GM12878 (cell line): ENCODE results near the gene THUMPD3. TPM values are rescaled to one million over a fixed set of nuclear protein-coding genes. Genes with fewer than 3 reads are reported as not detected.

Source experiments
- ATAC-seq: fragments of 200-7000 bp; cut with Tn5 transposase; 3 replicates; pipeline ENCODE4 v1.9.1; 2020; ENCODE audit warnings: mild to moderate bottlenecking, moderate library complexity
- Bru-seq: library from RNA; stranded (reverse); fragments of 400-500 nt; gene quantifications from one replicate; lab custom pipeline; 2021; lab: Mats Ljungman, UMichigan
- BruChase-seq, 2 experiments: library from RNA; stranded (reverse); fragments of 400-500 nt; gene quantifications; one replicate each; lab custom pipeline; 2021; lab: Mats Ljungman, UMichigan
- BruUV-seq: library from RNA; stranded (reverse); fragments of 400-500 nt; replicated peaks from 2 replicates; lab custom pipeline; 2021; lab: Mats Ljungman, UMichigan
- CTCF ChIA-PET: fragments of 300-600 bp; sonication (Branson Sonifier 250); formaldehyde crosslinking; extraction: SDS; loops from one replicate; lab custom pipeline; 2021; ENCODE audit warnings: inconsistent platforms; lab: Yijun Ruan, JAX
- POLR2A ChIA-PET: fragments of 350-600 bp; formaldehyde crosslinking; extraction: SDS; loops from one replicate; lab custom pipeline; 2021; ENCODE audit warnings: inconsistent platforms; lab: Charles Lee
- RAD21 ChIA-PET: fragments of 300-600 bp; sonication (Branson Sonifier 250); formaldehyde crosslinking; loops from one replicate; lab custom pipeline; 2023; ENCODE audit warnings: antibody characterized with exemption; ENCODE audit not compliant: unreplicated experiment; lab: Charles Lee
- SMC1A ChIA-PET: fragments of 300-600 bp; sonication (Branson Sonifier 250); formaldehyde crosslinking; loops from one replicate; lab custom pipeline; 2023; ENCODE audit not compliant: unreplicated experiment, uncharacterized antibody; lab: Charles Lee
- DNase-seq: peaks from one replicate; pipeline ENCODE4 v3.0.0-alpha.2; 2011; ENCODE audit warnings: low read depth, low spot score
- FAIRE-seq: peaks from 3 replicates; lab custom pipeline; 2011; peaks lifted over from hg19 to GRCh38; lab: Jason Lieb, UNC
- H2AFZ ChIP-seq: 2 replicates; pipeline ENCODE4 v1.6.0; 2011; ENCODE audit warnings: low read depth, low read length, control low read depth; ENCODE audit not compliant: control insufficient read depth
- H3K27ac ChIP-seq: 2 replicates; pipeline ENCODE4 v1.5.1; 2011; ENCODE audit warnings: control low read depth; ENCODE audit not compliant: control insufficient read depth, insufficient read depth
- H3K27me3 ChIP-seq, 2 experiments: replicated peaks in 1 of 2; 2 replicates each; pipeline versions ENCODE4 v1.6.0 to v1.6.1; 2011; ENCODE audit warnings: low read length in 1 of 2; ENCODE audit not compliant: control insufficient read depth in 2 of 2, insufficient read depth in 2 of 2
- H3K36me3 ChIP-seq, 2 experiments: 2 replicates each; pipeline ENCODE4 v1.5.1; 2011; ENCODE audit warnings: low read length in 1 of 2; ENCODE audit not compliant: control insufficient read depth in 2 of 2, insufficient read depth in 2 of 2
- H3K4me1 ChIP-seq: 2 replicates; pipeline ENCODE4 v1.6.1; 2011; ENCODE audit warnings: mild to moderate bottlenecking, low read length, moderate library complexity, mixed read lengths; ENCODE audit not compliant: control insufficient read depth, insufficient read depth
- H3K4me2 ChIP-seq: 2 replicates; pipeline ENCODE4 v1.6.0; 2011; ENCODE audit warnings: control low read depth; ENCODE audit not compliant: control insufficient read depth, insufficient read depth
- H3K4me3 ChIP-seq: fragments of 200-600 bp; sonication (generic); 2 replicates; pipeline ENCODE4 v1.5.1; 2016
- H3K79me2 ChIP-seq: 2 replicates; pipeline ENCODE4 v1.6.0; 2011; ENCODE audit warnings: low read length; ENCODE audit not compliant: control insufficient read depth, insufficient read depth
- H3K9ac ChIP-seq: 2 replicates; pipeline ENCODE4 v1.8.0; 2011; ENCODE audit warnings: low read length, control low read depth, mixed read lengths; ENCODE audit not compliant: control insufficient read depth, insufficient read depth
- H3K9me3 ChIP-seq: replicated peaks from 3 replicates; pipeline ENCODE4 v1.5.1; 2011; ENCODE audit warnings: mild to moderate bottlenecking, low read length; ENCODE audit not compliant: control insufficient read depth, insufficient read depth
- H4K20me1 ChIP-seq: 2 replicates; pipeline ENCODE4 v1.6.0; 2011; ENCODE audit not compliant: control insufficient read depth, insufficient read depth
- BCL11A ChIP-seq: IDR thresholded peaks from 2 replicates; pipeline ENCODE4 v1.6.1; 2011; ENCODE audit warnings: low read depth, low read length
- JUND ChIP-seq: IDR thresholded peaks from 2 replicates; pipeline ENCODE4 v1.6.1; 2012; ENCODE audit warnings: low read depth, mild to moderate bottlenecking, low read length, improper control_type of control experiment, moderate library complexity
- SIN3A ChIP-seq: IDR thresholded peaks from 2 replicates; pipeline ENCODE4 v1.6.1; 2012; ENCODE audit warnings: low read depth, low read length, improper control_type of control experiment
- SP1 ChIP-seq: IDR thresholded peaks from one replicate; pipeline ENCODE4 v1.6.1; 2011; ENCODE audit warnings: low read depth, low read length
- ZSCAN29 ChIP-seq: fragments of 450-650 bp; IDR thresholded peaks from 2 replicates; pipeline ENCODE4 v1.6.1; 2017; ENCODE audit warnings: mild to moderate bottlenecking, moderate library complexity
- WGBS: methylation state at CpG from one replicate; pipeline ENCODE4 v1.1.6; 2016; ENCODE audit warnings: low lambda C conversion rate; ENCODE audit not compliant: insufficient replicate concordance, insufficient coverage; ENCODE audit errors: missing lambda C conversion rate; 5-methylcytosine and 5-hydroxymethylcytosine counted together
- in situ Hi-C: fragments of 300-500 bp; cut with MboI; formaldehyde crosslinking; loops from 9 replicates; pipeline ENCODE4 v1.14.3; 2018; ENCODE audit warnings: mixed read lengths
- intact Hi-C: fragments of 100-400 bp; cut with micrococcal nuclease; formaldehyde crosslinking; loops from one replicate; pipeline ENCODE4 v1.14.2; 2022; ENCODE audit not compliant: unreplicated experiment
- long read RNA-seq, 2 experiments: library from polyadenylated mRNA; unstranded; transcript quantifications; one replicate each; pipeline ENCODE4 v2.0.0, GENCODE V29; 2019 to 2020
- polyA minus RNA-seq, 3 experiments: library from RNA; depleted of rRNA, polyadenylated mRNA; stranded (reverse); fragments of >200 nt; gene quantifications; 2 replicates each; pipeline ENCODE4 v1.2.3, GENCODE V29; 2011
- polyA plus RNA-seq, 11 experiments: library from polyadenylated mRNA; depleted of rRNA in 4 of 11; unstranded in 6 of 11; stranded (reverse) in 5 of 11; fragments of >200 nt; fragmentation: Nextera tagmentation in 4 of 11; fragmentation: Illumina TruSeq in 1 of 11; extraction: Ambion mirVana in 4 of 11; extraction: Trizol in 1 of 11; gene quantifications; 1 replicate in 1 of 11; 2 replicates in 10 of 11; pipeline versions ENCODE4 v1.2.1 to v1.2.3, GENCODE V29; 2011 to 2016; ENCODE audit warnings: inconsistent platforms in 2 of 11, missing spikeins in 2 of 11, low read depth in 1 of 11
- total RNA-seq, 4 experiments: library from RNA; depleted of rRNA in 3 of 4; stranded (reverse); fragments of >200 nt in 3 of 4; fragmentation: Illumina TruSeq in 1 of 4; extraction: Trizol in 1 of 4; gene quantifications; 2 replicates each; pipeline versions ENCODE4 v1.2.1 to v1.2.3, GENCODE V29; 2013 to 2021
- TF ChIP-seq, protein P1 (sequence below): fragments of 450-650 bp; IDR thresholded peaks from 2 replicates; pipeline ENCODE4 v1.6.1; 2017; ENCODE audit warnings: mild to moderate bottlenecking, low read depth, inconsistent platforms; ENCODE audit not compliant: poor library complexity, severe bottlenecking
- TF ChIP-seq, protein P2 (sequence below): IDR thresholded peaks from 2 replicates; pipeline ENCODE4 v1.6.1; 2012; ENCODE audit warnings: improper control_type of control experiment, low read depth, low read length; ENCODE audit not compliant: insufficient replicate concordance

Gene THUMPD3, protein sequence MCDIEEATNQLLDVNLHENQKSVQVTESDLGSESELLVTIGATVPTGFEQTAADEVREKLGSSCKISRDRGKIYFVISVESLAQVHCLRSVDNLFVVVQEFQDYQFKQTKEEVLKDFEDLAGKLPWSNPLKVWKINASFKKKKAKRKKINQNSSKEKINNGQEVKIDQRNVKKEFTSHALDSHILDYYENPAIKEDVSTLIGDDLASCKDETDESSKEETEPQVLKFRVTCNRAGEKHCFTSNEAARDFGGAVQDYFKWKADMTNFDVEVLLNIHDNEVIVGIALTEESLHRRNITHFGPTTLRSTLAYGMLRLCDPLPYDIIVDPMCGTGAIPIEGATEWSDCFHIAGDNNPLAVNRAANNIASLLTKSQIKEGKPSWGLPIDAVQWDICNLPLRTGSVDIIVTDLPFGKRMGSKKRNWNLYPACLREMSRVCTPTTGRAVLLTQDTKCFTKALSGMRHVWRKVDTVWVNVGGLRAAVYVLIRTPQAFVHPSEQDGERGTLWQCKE
- 43.7 and 50.7 TPM in 2 replicates for total RNA-seq (2013; cell fraction: nucleolus; rRNA removed)
- total RNA-seq (2014; rRNA removed) (28.7 and 42.3 TPM in 2 replicates), total RNA-seq (2014; rRNA removed; fragmentation: Illumina TruSeq; extraction: Trizol) (46.7 and 47.4 TPM in 2 replicates), total RNA-seq (2021) (39.3 and 46.1 TPM in 2 replicates), polyA plus RNA-seq (2011; rRNA removed) (44.5 and 57.5 TPM in 2 replicates), polyA plus RNA-seq (2014; fragmentation: Illumina TruSeq; extraction: Trizol) (43.8 and 54.9 TPM in 2 replicates), polyA plus RNA-seq (2014; fragmentation: Nextera tagmentation; extraction: Ambion mirVana) (10 to 100 TPM; 29.2 to 32.1 TPM), polyA plus RNA-seq (2014; rRNA removed) (25.4 and 31.7 TPM in 2 replicates), polyA plus RNA-seq (2016; fragmentation: Nextera tagmentation; extraction: Ambion mirVana) (10 to 100 TPM; 39.8 to 44.2 TPM), polyA minus RNA-seq (2011; rRNA and poly(A)+ RNA removed) (68.4 and 126 TPM in 2 replicates), Bru-seq, nascent RNA (percentile 82 among the genes with signal in this experiment), BruChase-seq, experiment 1, labeled RNA remaining after a 6-hour chase (percentile 79 among the genes with signal in this experiment), BruChase-seq, experiment 2, labeled RNA remaining after a 2-hour chase (percentile 81 among the genes with signal in this experiment)
- polyA plus RNA-seq (2011; ENCODE audit: low read depth), result 38.5 TPM
- polyA plus RNA-seq (2011; cell fraction: cytosol; rRNA removed), result 25.4 and 33.5 TPM in 2 replicates
- 18.2 and 19.4 TPM in 2 replicates for polyA plus RNA-seq (2011; cell fraction: nucleus; rRNA removed)
- polyA plus RNA-seq (2012), result 32.8 and 44.6 TPM in 2 replicates
- 21.2 and 24.5 TPM in 2 replicates for polyA minus RNA-seq (2011; cell fraction: cytosol; rRNA and poly(A)+ RNA removed)
- polyA minus RNA-seq (2011; cell fraction: nucleus; rRNA and poly(A)+ RNA removed), result 16.2 and 30.7 TPM in 2 replicates
- long read RNA-seq, experiment 1, transcript THUMPD3-201 (10 exons, 3,961 nt), result major isoform, 8 of 28 reads
- long read RNA-seq, experiment 1, partial matches to known transcripts, result 6 of 28 reads
- long read RNA-seq, experiment 1, other reads (novel, unspliced or antisense), result 9 of 28 reads
- long read RNA-seq, experiment 2, transcript THUMPD3-206 (10 exons, 2,877 nt), result major isoform, 45 of 210 reads
- long read RNA-seq, experiment 2, transcript THUMPD3-201 (10 exons, 3,961 nt), result minor isoform, 42 of 210 reads
- long read RNA-seq, experiment 2, partial matches to known transcripts, result 77 of 210 reads
- long read RNA-seq, experiment 2, other reads (novel, unspliced or antisense), result 46 of 210 reads

DNA sequence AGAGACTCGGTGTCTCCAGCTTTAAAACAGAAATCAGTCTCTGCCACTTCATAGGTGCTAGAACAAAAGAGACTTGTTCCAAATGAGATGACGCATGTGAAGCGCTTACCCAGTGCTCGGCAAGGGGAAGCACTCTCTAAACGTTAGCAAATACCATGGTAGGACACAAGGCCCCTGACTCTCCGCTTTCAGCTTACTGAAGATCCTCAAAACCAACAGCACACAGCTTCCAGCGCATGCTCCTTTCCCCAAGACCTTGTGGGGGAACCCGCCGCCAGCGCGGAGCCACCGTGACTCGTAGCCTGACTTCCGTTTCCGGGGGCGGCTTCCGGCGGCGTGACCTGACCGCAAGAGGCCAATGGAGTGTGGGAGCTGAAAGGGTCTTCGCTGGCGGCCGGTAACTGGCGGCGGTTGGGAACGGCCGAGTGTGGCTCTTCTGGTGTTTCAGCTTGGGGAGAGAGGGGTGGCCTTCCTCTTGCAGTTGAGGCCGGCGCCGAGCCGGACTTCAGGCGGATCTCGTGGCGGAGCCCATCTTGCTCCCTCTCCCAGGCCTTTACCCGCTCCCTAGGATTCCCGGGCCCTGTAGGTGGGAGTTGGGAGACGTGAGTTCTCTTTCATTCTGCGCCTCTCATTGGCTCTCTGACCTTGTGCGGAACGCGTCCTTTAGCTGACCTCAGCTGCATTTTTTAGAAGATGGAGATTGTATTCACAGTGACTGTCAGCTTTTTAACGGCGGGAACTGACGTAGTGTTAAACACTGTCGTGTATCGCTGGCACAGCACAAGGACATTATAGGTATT is at the start of gene THUMPD3:
Gene THUMPD3, plus strand, starts transcription at position 324 of the 800 bp plus-strand sequence. CDS start 2,015 bp downstream, outside the sequence.
- WGBS, result 2% methylated on average over 43 of the region's 46 CpGs
- in situ Hi-C loops, result no loop called here
- H3K27ac ChIP-seq, result peak within 1 kb of the TSS; percentile 95
- peak; percentile 41 for TF ChIP-seq SP1
- 0 out of 2 replicates have a peak, but pooled peaks have one; percentile 36 for TF ChIP-seq JUND
- TF ChIP-seq SIN3A, result no peak
- TF ChIP-seq ZSCAN29, result no peak
- TF ChIP-seq, protein P1, sequence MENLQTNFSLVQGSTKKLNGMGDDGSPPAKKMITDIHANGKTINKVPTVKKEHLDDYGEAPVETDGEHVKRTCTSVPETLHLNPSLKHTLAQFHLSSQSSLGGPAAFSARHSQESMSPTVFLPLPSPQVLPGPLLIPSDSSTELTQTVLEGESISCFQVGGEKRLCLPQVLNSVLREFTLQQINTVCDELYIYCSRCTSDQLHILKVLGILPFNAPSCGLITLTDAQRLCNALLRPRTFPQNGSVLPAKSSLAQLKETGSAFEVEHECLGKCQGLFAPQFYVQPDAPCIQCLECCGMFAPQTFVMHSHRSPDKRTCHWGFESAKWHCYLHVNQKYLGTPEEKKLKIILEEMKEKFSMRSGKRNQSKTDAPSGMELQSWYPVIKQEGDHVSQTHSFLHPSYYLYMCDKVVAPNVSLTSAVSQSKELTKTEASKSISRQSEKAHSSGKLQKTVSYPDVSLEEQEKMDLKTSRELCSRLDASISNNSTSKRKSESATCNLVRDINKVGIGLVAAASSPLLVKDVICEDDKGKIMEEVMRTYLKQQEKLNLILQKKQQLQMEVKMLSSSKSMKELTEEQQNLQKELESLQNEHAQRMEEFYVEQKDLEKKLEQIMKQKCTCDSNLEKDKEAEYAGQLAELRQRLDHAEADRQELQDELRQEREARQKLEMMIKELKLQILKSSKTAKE, result no peak
- TF ChIP-seq, protein P2, sequence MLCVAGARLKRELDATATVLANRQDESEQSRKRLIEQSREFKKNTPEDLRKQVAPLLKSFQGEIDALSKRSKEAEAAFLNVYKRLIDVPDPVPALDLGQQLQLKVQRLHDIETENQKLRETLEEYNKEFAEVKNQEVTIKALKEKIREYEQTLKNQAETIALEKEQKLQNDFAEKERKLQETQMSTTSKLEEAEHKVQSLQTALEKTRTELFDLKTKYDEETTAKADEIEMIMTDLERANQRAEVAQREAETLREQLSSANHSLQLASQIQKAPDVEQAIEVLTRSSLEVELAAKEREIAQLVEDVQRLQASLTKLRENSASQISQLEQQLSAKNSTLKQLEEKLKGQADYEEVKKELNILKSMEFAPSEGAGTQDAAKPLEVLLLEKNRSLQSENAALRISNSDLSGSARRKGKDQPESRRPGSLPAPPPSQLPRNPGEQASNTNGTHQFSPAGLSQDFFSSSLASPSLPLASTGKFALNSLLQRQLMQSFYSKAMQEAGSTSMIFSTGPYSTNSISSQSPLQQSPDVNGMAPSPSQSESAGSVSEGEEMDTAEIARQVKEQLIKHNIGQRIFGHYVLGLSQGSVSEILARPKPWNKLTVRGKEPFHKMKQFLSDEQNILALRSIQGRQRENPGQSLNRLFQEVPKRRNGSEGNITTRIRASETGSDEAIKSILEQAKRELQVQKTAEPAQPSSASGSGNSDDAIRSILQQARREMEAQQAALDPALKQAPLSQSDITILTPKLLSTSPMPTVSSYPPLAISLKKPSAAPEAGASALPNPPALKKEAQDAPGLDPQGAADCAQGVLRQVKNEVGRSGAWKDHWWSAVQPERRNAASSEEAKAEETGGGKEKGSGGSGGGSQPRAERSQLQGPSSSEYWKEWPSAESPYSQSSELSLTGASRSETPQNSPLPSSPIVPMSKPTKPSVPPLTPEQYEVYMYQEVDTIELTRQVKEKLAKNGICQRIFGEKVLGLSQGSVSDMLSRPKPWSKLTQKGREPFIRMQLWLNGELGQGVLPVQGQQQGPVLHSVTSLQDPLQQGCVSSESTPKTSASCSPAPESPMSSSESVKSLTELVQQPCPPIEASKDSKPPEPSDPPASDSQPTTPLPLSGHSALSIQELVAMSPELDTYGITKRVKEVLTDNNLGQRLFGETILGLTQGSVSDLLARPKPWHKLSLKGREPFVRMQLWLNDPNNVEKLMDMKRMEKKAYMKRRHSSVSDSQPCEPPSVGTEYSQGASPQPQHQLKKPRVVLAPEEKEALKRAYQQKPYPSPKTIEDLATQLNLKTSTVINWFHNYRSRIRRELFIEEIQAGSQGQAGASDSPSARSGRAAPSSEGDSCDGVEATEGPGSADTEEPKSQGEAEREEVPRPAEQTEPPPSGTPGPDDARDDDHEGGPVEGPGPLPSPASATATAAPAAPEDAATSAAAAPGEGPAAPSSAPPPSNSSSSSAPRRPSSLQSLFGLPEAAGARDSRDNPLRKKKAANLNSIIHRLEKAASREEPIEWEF, result no peak
- no peak for TF ChIP-seq BCL11A

More for the DNA sequence above, at the start of gene THUMPD3:
- H3K79me2 ChIP-seq, result peaks cover 17% of the 10 kb centered on the region
- DNase-seq (peak; percentile 66), ATAC-seq (peak; percentile 98), FAIRE-seq (peak; percentile 96)
- H4K20me1 ChIP-seq, result no peaks in the 10 kb centered on the region
- H3K4me2 ChIP-seq, result peak within 1 kb of the TSS; percentile 72
- CTCF ChIA-PET, result interaction anchor here (0.5 to 2.9 kb wide), 18 partner anchors 10 to 571 kb away, joined by 3 to 38 read pairs (median 3); partner anchors contain the start of gene CRELD1
- H3K27me3 ChIP-seq, result no peaks in the 10 kb centered on the region
- intact Hi-C loops, result loop anchor here (1.0 kb wide), 1 partner anchor 33 kb away; no protein-coding TSS in a partner anchor
- RAD21 ChIA-PET, result interaction anchor here (0.5 to 2.3 kb wide), 12 partner anchors 10 to 958 kb away, joined by 3 to 19 read pairs (median 4); partner anchors contain the start of genes BRPF1, SEC13 and SETD5
- peak within 1 kb of the TSS; percentile 94 for H2AFZ ChIP-seq
- POLR2A ChIA-PET, result interaction anchor here (0.5 to 2.3 kb wide), 17 partner anchors 12 to 929 kb away, joined by 3 to 47 read pairs (median 4); partner anchors contain the start of genes ARPC4 and BRPF1
- TSS peak; percentile 77 for BruUV-seq
- H3K9ac ChIP-seq, result peak within 1 kb of the TSS; percentile 83
- H3K4me3 ChIP-seq, result peak within 1 kb of the TSS; percentile 84
- SMC1A ChIA-PET, result interaction anchor here (0.7 to 4.1 kb wide), 18 partner anchors 10 to 394 kb away, joined by 3 to 39 read pairs (median 4); no protein-coding TSS in a partner anchor
- no peaks in the 10 kb centered on the region for H3K9me3 ChIP-seq
- 0 out of 4 replicates have a peak, but pooled peaks cover 0 to 6% of the 10 kb centered on the region in 2 experiments for H3K36me3 ChIP-seq
- H3K4me1 ChIP-seq, result no peaks in the 10 kb centered on the region; the same call in none of the 2 replicates
